Liver (tissue), 9 donors: ENCODE results near the gene GTF3C5. TPM values are rescaled to one million over a fixed set of nuclear protein-coding genes. Genes with fewer than 3 reads are reported as not detected.

ENCODE experiments used
- DNase-seq: peaks from one replicate; pipeline ENCODE4 v3.0.0-alpha.2; 2017; ENCODE audit warnings: low spot score
- H3K27ac ChIP-seq, 2 donors: one replicate each; pipeline ENCODE4 v1.7.0; 2013; ENCODE audit warnings: inconsistent platforms in 2 of 2, low read length in 2 of 2, control low read depth in 1 of 2, low read depth in 1 of 2, mild to moderate bottlenecking in 1 of 2
- H3K27me3 ChIP-seq, 4 donors: one replicate each; pipeline versions ENCODE4 v1.6.1 to v1.7.0; 2013; ENCODE audit warnings: low read length in 3 of 4, inconsistent platforms in 1 of 4, mild to moderate bottlenecking in 1 of 4, moderate library complexity in 1 of 4; ENCODE audit not compliant: control insufficient read depth in 4 of 4, insufficient read depth in 4 of 4
- H3K36me3 ChIP-seq, 4 donors: one replicate each; pipeline versions ENCODE4 v1.6.1 to v1.7.0; 2013; ENCODE audit warnings: low read length in 3 of 4, mild to moderate bottlenecking in 3 of 4, low read depth in 1 of 4, moderate library complexity in 1 of 4; ENCODE audit not compliant: control insufficient read depth in 4 of 4, insufficient read depth in 3 of 4
- H3K4me1 ChIP-seq, 4 donors: one replicate each; pipeline versions ENCODE4 v1.6.1 to v1.7.0; 2013; ENCODE audit warnings: low read length in 3 of 4, mild to moderate bottlenecking in 3 of 4, moderate library complexity in 1 of 4; ENCODE audit not compliant: control insufficient read depth in 4 of 4, insufficient read depth in 4 of 4
- H3K4me3 ChIP-seq, 3 donors: one replicate each; pipeline versions ENCODE4 v1.6.1 to v1.7.0; 2013; ENCODE audit warnings: low read length in 3 of 3, control low read depth in 1 of 3, low read depth in 1 of 3, mild to moderate bottlenecking in 1 of 3
- H3K9ac ChIP-seq, 2 donors: one replicate each; pipeline ENCODE4 v1.7.0; 2013; ENCODE audit warnings: low read length in 2 of 2, mild to moderate bottlenecking in 2 of 2, moderate library complexity in 2 of 2, control low read depth in 1 of 2, low read depth in 1 of 2
- H3K9me3 ChIP-seq, 4 donors: one replicate each; pipeline versions ENCODE4 v1.6.1 to v1.7.0; 2013; ENCODE audit warnings: low read length in 3 of 4; ENCODE audit not compliant: control insufficient read depth in 4 of 4
- EGR1 ChIP-seq, 2 donors: IDR thresholded peaks; 2 replicates each; pipeline ENCODE4 v1.6.1; 2016 to 2018; ENCODE audit warnings: antibody characterized with exemption in 2 of 2, low read depth in 2 of 2
- FOXA1 ChIP-seq: IDR thresholded peaks from 2 replicates; pipeline ENCODE4 v1.6.1; 2016; ENCODE audit warnings: antibody characterized with exemption
- FOXA2 ChIP-seq: IDR thresholded peaks from 2 replicates; pipeline ENCODE4 v1.6.1; 2016; ENCODE audit warnings: antibody characterized with exemption
- GABPA ChIP-seq, 2 donors: IDR thresholded peaks in 1 of 2; conservative IDR thresholded peaks in 1 of 2; 2 replicates each; pipeline ENCODE4 v1.6.1; 2016; ENCODE audit warnings: antibody characterized with exemption in 2 of 2, mild to moderate bottlenecking in 1 of 2, moderate library complexity in 1 of 2
- HNF4A ChIP-seq, 2 donors: conservative IDR thresholded peaks; 2 replicates each; pipeline ENCODE4 v1.6.1; 2016; ENCODE audit warnings: antibody characterized with exemption in 2 of 2, mild to moderate bottlenecking in 2 of 2
- HNF4G ChIP-seq: IDR thresholded peaks from 2 replicates; pipeline ENCODE4 v1.6.1; 2016; ENCODE audit warnings: antibody characterized with exemption
- JUND ChIP-seq, 2 donors: IDR thresholded peaks; 2 replicates each; pipeline ENCODE4 v1.6.1; 2016; ENCODE audit warnings: antibody characterized with exemption in 2 of 2
- NR2F2 ChIP-seq: IDR thresholded peaks from 2 replicates; pipeline ENCODE4 v1.6.1; 2016; ENCODE audit warnings: antibody characterized with exemption
- RAD21 ChIP-seq, 2 donors: IDR thresholded peaks; 2 replicates each; pipeline ENCODE4 v1.6.1; 2016; ENCODE audit warnings: antibody characterized with exemption in 2 of 2, mild to moderate bottlenecking in 2 of 2
- RXRA ChIP-seq, 2 donors: IDR thresholded peaks; 2 replicates each; pipeline ENCODE4 v1.6.1; 2017 to 2018; ENCODE audit warnings: antibody characterized with exemption in 2 of 2, mild to moderate bottlenecking in 1 of 2
- SP1 ChIP-seq: IDR thresholded peaks from 2 replicates; pipeline ENCODE4 v1.6.1; 2018; ENCODE audit warnings: antibody characterized with exemption, mild to moderate bottlenecking
- TAF1 ChIP-seq: conservative IDR thresholded peaks from 2 replicates; pipeline ENCODE4 v1.6.1; 2016; ENCODE audit warnings: antibody characterized with exemption, mild to moderate bottlenecking
- YY1 ChIP-seq: IDR thresholded peaks from 2 replicates; pipeline ENCODE4 v1.6.1; 2016; ENCODE audit warnings: antibody characterized with exemption, mild to moderate bottlenecking
- WGBS: extraction: QIAGEN DNeasy Blood & Tissue Kit; methylation state at CpG from one replicate; pipeline ENCODE4 v1.1.7; 2013; 5-methylcytosine and 5-hydroxymethylcytosine counted together
- polyA plus RNA-seq, 2 donors: library from polyadenylated mRNA; stranded (reverse) in 1 of 2; unstranded in 1 of 2; fragments of 200-250 nt in 1 of 2; fragments of >200 nt in 1 of 2; fragmentation: Nextera tagmentation in 1 of 2; extraction: Ambion mirVana in 1 of 2; gene quantifications; one replicate each; pipeline versions ENCODE4 v1.2.1 to v1.2.3, GENCODE V29; 2013 to 2015
- total RNA-seq, 2 donors: library from RNA; depleted of rRNA; stranded (reverse); fragments of >200 nt; gene quantifications; one replicate each; pipeline ENCODE4 v1.2.3, GENCODE V29; 2014
- TF ChIP-seq, protein P1 (sequence below): IDR thresholded peaks from 2 replicates; pipeline ENCODE4 v1.6.1; 2016; ENCODE audit warnings: antibody characterized with exemption
- TF ChIP-seq, protein P2 (sequence below): IDR thresholded peaks from 2 replicates; pipeline ENCODE4 v1.6.1; 2016; ENCODE audit warnings: antibody characterized with exemption, mild to moderate bottlenecking
- TF ChIP-seq, protein P3 (sequence below): IDR thresholded peaks from 2 replicates; pipeline ENCODE4 v1.6.1; 2016; ENCODE audit warnings: antibody characterized with exemption
- TF ChIP-seq, protein P4 (sequence below): fragments of 150-350 bp; IDR thresholded peaks from 2 replicates; pipeline ENCODE4 v1.5.1; 2017; ENCODE audit warnings: improper control_type of control experiment, low read depth, low read length; ENCODE audit not compliant: missing input control
- TF ChIP-seq, protein P5 (sequence below): IDR thresholded peaks from 2 replicates; pipeline ENCODE4 v1.6.1; 2016; ENCODE audit warnings: antibody characterized with exemption
- donor health status: healthy.
- donor health status: healthy.
- donor health status: healthy.
- donor health status: healthy.
- donor health status: healthy.

GTF3C5 gene
- total and polyA plus RNA-seq, 4 donors: 13.2 to 26.2 (median 18.2) TPM

DNA sequence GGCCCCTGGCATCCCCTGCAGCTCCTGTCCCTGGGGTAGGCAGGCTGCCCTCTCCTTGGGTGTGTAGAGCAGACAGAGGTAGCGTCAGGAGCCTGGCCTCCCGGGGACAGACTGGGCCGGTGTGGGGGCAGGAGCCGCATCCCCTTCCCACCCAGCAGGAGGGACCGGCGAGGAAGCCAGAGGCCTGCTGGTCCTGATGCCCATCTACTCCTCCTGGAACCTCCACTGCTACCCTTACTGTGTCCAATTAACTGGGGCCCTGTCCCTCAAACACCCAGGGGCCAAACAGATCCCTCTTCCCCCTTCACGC lies 74.6 kb downstream of the GTF3C5 start:
- H3K9ac ChIP-seq: no peak overlapping the region
- H3K4me1 ChIP-seq: no peaks in the 10 kb centered on the region
- no peaks in the 10 kb centered on the region for H3K27me3 ChIP-seq
- TF ChIP-seq TAF1 (no peak), EGR1 (IDR thresholded peaks at IDR 0.05; ENCODE audit: low read depth in 2 of 2) (no peak), GABPA (IDR thresholded peaks at IDR 0.05 in 1 of 2, conservative IDR thresholded peaks at IDR 0.05 in 1 of 2) (no peak), SP1 (no peak), NR2F2 (no peak), FOXA2 (no peak), HNF4A (conservative IDR thresholded peaks at IDR 0.05) (no peak), HNF4G (no peak), JUND (IDR thresholded peaks at IDR 0.05) (no peak), FOXA1 (no peak)
- TF ChIP-seq, protein P1, sequence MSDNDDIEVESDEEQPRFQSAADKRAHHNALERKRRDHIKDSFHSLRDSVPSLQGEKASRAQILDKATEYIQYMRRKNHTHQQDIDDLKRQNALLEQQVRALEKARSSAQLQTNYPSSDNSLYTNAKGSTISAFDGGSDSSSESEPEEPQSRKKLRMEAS: no peak
- TF ChIP-seq, protein P2, sequence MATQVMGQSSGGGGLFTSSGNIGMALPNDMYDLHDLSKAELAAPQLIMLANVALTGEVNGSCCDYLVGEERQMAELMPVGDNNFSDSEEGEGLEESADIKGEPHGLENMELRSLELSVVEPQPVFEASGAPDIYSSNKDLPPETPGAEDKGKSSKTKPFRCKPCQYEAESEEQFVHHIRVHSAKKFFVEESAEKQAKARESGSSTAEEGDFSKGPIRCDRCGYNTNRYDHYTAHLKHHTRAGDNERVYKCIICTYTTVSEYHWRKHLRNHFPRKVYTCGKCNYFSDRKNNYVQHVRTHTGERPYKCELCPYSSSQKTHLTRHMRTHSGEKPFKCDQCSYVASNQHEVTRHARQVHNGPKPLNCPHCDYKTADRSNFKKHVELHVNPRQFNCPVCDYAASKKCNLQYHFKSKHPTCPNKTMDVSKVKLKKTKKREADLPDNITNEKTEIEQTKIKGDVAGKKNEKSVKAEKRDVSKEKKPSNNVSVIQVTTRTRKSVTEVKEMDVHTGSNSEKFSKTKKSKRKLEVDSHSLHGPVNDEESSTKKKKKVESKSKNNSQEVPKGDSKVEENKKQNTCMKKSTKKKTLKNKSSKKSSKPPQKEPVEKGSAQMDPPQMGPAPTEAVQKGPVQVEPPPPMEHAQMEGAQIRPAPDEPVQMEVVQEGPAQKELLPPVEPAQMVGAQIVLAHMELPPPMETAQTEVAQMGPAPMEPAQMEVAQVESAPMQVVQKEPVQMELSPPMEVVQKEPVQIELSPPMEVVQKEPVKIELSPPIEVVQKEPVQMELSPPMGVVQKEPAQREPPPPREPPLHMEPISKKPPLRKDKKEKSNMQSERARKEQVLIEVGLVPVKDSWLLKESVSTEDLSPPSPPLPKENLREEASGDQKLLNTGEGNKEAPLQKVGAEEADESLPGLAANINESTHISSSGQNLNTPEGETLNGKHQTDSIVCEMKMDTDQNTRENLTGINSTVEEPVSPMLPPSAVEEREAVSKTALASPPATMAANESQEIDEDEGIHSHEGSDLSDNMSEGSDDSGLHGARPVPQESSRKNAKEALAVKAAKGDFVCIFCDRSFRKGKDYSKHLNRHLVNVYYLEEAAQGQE: no peak
- TF ChIP-seq, protein P3, sequence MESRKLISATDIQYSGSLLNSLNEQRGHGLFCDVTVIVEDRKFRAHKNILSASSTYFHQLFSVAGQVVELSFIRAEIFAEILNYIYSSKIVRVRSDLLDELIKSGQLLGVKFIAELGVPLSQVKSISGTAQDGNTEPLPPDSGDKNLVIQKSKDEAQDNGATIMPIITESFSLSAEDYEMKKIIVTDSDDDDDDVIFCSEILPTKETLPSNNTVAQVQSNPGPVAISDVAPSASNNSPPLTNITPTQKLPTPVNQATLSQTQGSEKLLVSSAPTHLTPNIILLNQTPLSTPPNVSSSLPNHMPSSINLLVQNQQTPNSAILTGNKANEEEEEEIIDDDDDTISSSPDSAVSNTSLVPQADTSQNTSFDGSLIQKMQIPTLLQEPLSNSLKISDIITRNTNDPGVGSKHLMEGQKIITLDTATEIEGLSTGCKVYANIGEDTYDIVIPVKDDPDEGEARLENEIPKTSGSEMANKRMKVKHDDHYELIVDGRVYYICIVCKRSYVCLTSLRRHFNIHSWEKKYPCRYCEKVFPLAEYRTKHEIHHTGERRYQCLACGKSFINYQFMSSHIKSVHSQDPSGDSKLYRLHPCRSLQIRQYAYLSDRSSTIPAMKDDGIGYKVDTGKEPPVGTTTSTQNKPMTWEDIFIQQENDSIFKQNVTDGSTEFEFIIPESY: no peak
- TF ChIP-seq, protein P4, sequence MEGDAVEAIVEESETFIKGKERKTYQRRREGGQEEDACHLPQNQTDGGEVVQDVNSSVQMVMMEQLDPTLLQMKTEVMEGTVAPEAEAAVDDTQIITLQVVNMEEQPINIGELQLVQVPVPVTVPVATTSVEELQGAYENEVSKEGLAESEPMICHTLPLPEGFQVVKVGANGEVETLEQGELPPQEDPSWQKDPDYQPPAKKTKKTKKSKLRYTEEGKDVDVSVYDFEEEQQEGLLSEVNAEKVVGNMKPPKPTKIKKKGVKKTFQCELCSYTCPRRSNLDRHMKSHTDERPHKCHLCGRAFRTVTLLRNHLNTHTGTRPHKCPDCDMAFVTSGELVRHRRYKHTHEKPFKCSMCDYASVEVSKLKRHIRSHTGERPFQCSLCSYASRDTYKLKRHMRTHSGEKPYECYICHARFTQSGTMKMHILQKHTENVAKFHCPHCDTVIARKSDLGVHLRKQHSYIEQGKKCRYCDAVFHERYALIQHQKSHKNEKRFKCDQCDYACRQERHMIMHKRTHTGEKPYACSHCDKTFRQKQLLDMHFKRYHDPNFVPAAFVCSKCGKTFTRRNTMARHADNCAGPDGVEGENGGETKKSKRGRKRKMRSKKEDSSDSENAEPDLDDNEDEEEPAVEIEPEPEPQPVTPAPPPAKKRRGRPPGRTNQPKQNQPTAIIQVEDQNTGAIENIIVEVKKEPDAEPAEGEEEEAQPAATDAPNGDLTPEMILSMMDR: no peak
- DNase-seq: no peak
- H3K9me3 ChIP-seq: no peaks in the 10 kb centered on the region
- peaks cover 1 to 83% (median 34%) of the 10 kb centered on the region in 4 donors for H3K36me3 ChIP-seq
- WGBS: 95% methylated on average over 7 of the region's 7 CpGs
- H3K4me3 ChIP-seq: no peak overlapping the region
- no peak overlapping the region for H3K27ac ChIP-seq

DNA sequence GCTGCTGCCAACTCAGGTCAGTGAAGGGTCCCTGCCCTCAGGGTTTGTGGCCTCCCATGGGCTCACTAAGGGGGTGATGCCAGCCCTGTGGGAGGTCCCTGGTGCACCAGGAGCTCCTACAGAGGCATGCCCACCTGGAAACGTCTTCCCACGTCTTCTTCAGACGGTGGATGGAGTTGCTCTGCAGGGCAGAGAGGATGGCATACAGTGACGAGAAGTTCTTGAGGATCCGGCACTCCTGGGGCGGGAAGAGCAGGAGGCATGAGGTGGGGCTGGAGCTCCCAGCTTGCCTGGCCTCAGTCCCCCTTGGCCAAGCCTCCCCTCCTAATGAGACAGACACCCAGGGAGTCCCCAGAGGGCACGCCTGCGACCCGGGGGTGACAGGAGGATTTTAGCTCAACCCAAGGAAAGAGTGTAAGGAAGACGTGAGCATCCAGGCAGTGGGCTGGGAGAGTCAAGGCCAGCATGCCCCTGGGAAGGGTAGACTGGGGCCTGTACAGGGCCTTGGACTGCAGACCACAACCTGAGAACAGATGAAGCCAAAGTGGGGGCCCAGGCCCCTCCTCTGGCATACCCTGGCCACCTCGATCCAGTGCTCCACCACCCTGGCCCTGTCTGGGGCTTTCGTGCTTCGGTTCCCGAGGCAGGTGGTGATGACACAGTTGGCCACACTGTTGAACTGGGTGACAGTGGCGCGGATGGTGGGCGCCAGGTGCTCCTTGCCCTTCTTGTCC lies 75.9 kb downstream of the GTF3C5 start:
- Histone ChIP-seq H3K27me3 (no peaks in the 10 kb centered on the region), H3K9me3 (no peaks in the 10 kb centered on the region), H3K36me3 (peaks cover 0 to 77% (median 29%) of the 10 kb centered on the region in 4 donors), H3K4me3 (no peak overlapping the region), H3K4me1 (no peaks in the 10 kb centered on the region), H3K27ac (no peak overlapping the region), H3K9ac (no peak overlapping the region)
- 96% methylated on average over 17 of the region's 17 CpGs for WGBS
- no peak for DNase-seq
- TF ChIP-seq, protein P4: no peak
- TF ChIP-seq GABPA (IDR thresholded peaks at IDR 0.05 in 1 of 2, conservative IDR thresholded peaks at IDR 0.05 in 1 of 2) (no peak), RXRA (IDR thresholded peaks at IDR 0.05) (no peak), NR2F2 (no peak), RAD21 (IDR thresholded peaks at IDR 0.05) (no peak), JUND (IDR thresholded peaks at IDR 0.05) (no peak), YY1 (no peak), SP1 (no peak), EGR1 (IDR thresholded peaks at IDR 0.05; ENCODE audit: low read depth in 2 of 2) (no peak)
- TF ChIP-seq, protein P2: no peak
- TF ChIP-seq, protein P5, sequence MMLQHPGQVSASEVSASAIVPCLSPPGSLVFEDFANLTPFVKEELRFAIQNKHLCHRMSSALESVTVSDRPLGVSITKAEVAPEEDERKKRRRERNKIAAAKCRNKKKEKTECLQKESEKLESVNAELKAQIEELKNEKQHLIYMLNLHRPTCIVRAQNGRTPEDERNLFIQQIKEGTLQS: no peak
